CD14-positive monocyte (primary cell): ENCODE data around the gene DSCAML1. TPM values are rescaled to one million over a fixed set of nuclear protein-coding genes. Genes with fewer than 3 reads are reported as not detected.

Experiments
- DNase-seq, 3 donors: peaks; one replicate each; pipeline ENCODE4 v3.0.0-alpha.2; 2011 to 2022
- H2AFZ ChIP-seq: 2 replicates; pipeline ENCODE4 v1.6.0; 2012; ENCODE audit warnings: mild to moderate bottlenecking, low read depth, low read length, inconsistent platforms; ENCODE audit not compliant: insufficient read depth, poor library complexity, severe bottlenecking
- H3K27ac ChIP-seq, 2 donors: 1 replicate in 1 of 2; 2 replicates in 1 of 2; pipeline ENCODE4 v1.5.1; 2012 to 2013; ENCODE audit warnings: low read length in 2 of 2, control low read depth in 1 of 2, inconsistent platforms in 1 of 2, low read depth in 1 of 2, mild to moderate bottlenecking in 1 of 2
- H3K27me3 ChIP-seq, 2 donors: one replicate each; pipeline versions ENCODE4 v1.6.0 to v1.6.1; 2011 to 2013; ENCODE audit warnings: low read length in 2 of 2; ENCODE audit not compliant: control insufficient read depth in 2 of 2, insufficient read depth in 2 of 2
- H3K36me3 ChIP-seq, 2 donors: replicated peaks in 1 of 2; 1 replicate in 1 of 2; 2 replicates in 1 of 2; pipeline versions ENCODE4 v1.5.1 to v1.6.1; 2012 to 2013; ENCODE audit warnings: low read length in 2 of 2, control low read depth in 1 of 2, inconsistent platforms in 1 of 2, mild to moderate bottlenecking in 1 of 2; ENCODE audit not compliant: insufficient read depth in 2 of 2, control insufficient read depth in 1 of 2
- H3K4me1 ChIP-seq, 2 donors: 1 replicate in 1 of 2; 2 replicates in 1 of 2; pipeline versions ENCODE4 v1.5.1 to v1.6.1; 2012 to 2013; ENCODE audit warnings: low read length in 2 of 2, control low read depth in 1 of 2, inconsistent platforms in 1 of 2, mild to moderate bottlenecking in 1 of 2, moderate library complexity in 1 of 2; ENCODE audit not compliant: insufficient read depth in 2 of 2, control insufficient read depth in 1 of 2
- H3K4me2 ChIP-seq: replicated peaks from 2 replicates; pipeline ENCODE3; 2012; ENCODE audit warnings: low read length, moderate library complexity, mild to moderate bottlenecking; ENCODE audit not compliant: poor library complexity, severe bottlenecking; ENCODE audit errors: extremely low read depth
- H3K4me3 ChIP-seq, 3 experiments: fragments of 200-600 bp in 1 of 3; sonication (generic) in 1 of 3; replicated peaks in 1 of 3; 1 replicate in 2 of 3; 2 replicates in 1 of 3; pipeline ENCODE4 v1.5.1; 2011 to 2013; ENCODE audit warnings: low read length in 3 of 3, mild to moderate bottlenecking in 3 of 3, control low read depth in 2 of 3, low read depth in 2 of 3, inconsistent platforms in 1 of 3, moderate library complexity in 1 of 3
- H3K79me2 ChIP-seq: 2 replicates; pipeline ENCODE4 v1.6.0; 2012; ENCODE audit warnings: mild to moderate bottlenecking, control low read depth, inconsistent platforms, low read length, moderate library complexity; ENCODE audit not compliant: insufficient read depth
- H3K9ac ChIP-seq: 2 replicates; pipeline ENCODE4 v1.6.0; 2017; ENCODE audit warnings: low read length, mild to moderate bottlenecking; ENCODE audit not compliant: insufficient read depth, poor library complexity, severe bottlenecking
- H3K9me3 ChIP-seq, 2 donors: replicated peaks in 1 of 2; 1 replicate in 1 of 2; 2 replicates in 1 of 2; pipeline versions ENCODE4 v1.5.1 to v1.6.1; 2012 to 2013; ENCODE audit warnings: low read length in 2 of 2, control low read depth in 1 of 2; ENCODE audit not compliant: control insufficient read depth in 1 of 2, insufficient read depth in 1 of 2
- H4K20me1 ChIP-seq: 2 replicates; pipeline ENCODE4 v1.6.0; 2012; ENCODE audit warnings: mild to moderate bottlenecking, low read length, control low read depth, moderate library complexity; ENCODE audit not compliant: insufficient read depth
- H3K27ac Mint-ChIP-seq, 7 donors: one replicate each; pipeline ENCODE4 v1.8.0; 2020; ENCODE audit warnings: mild to moderate bottlenecking in 7 of 7, mixed read lengths in 7 of 7, moderate library complexity in 6 of 7, inconsistent platforms in 2 of 7
- H3K27me3 Mint-ChIP-seq, 3 donors: one replicate each; pipeline ENCODE4 v1.8.0; 2021 to 2022; ENCODE audit warnings: low read depth in 3 of 3, mild to moderate bottlenecking in 3 of 3, mixed read lengths in 3 of 3, moderate library complexity in 3 of 3, inconsistent platforms in 1 of 3
- H3K36me3 Mint-ChIP-seq, 2 donors: one replicate each; pipeline ENCODE4 v1.8.0; 2020; ENCODE audit warnings: mixed read lengths in 2 of 2, inconsistent platforms in 1 of 2, mild to moderate bottlenecking in 1 of 2
- H3K4me1 Mint-ChIP-seq: one replicate; pipeline ENCODE4 v1.8.0; 2020; ENCODE audit warnings: mild to moderate bottlenecking, mixed read lengths
- H3K4me3 Mint-ChIP-seq, 2 donors: one replicate each; pipeline ENCODE4 v1.8.0; 2020; ENCODE audit warnings: mild to moderate bottlenecking in 2 of 2, mixed read lengths in 2 of 2, moderate library complexity in 1 of 2
- H3K9me3 Mint-ChIP-seq, 7 donors: one replicate each; pipeline ENCODE4 v1.8.0; 2020 to 2022; ENCODE audit warnings: mixed read lengths in 7 of 7, mild to moderate bottlenecking in 6 of 7, moderate library complexity in 6 of 7, inconsistent platforms in 2 of 7
- WGBS: methylation state at CpG from one replicate; pipeline ENCODE4 v1.1.5; 2013; ENCODE audit warnings: missing lambda C conversion rate; ENCODE audit not compliant: insufficient coverage; 5-methylcytosine and 5-hydroxymethylcytosine counted together
- intact Hi-C, 2 donors: fragments of 100-400 bp; cut with micrococcal nuclease; formaldehyde crosslinking; loops; one replicate each; pipeline versions ENCODE4 v1.15.0 to v1.15.1; 2023
- polyA plus RNA-seq, 3 donors: library from polyadenylated mRNA; depleted of rRNA in 1 of 3; unstranded in 2 of 3; stranded (reverse) in 1 of 3; fragments of 300-500 nt in 2 of 3; fragments of >200 nt in 1 of 3; fragmentation: Illumina TruSeq in 2 of 3; gene quantifications; 1 replicate in 2 of 3; 2 replicates in 1 of 3; pipeline ENCODE4 v1.2.3, GENCODE V29; 2012 to 2021
- TF ChIP-seq, protein P1 (sequence below): fragments of 200-600 bp; IDR thresholded peaks from one replicate; pipeline ENCODE4 v1.8.0; 2022; ENCODE audit warnings: antibody characterized with exemption, mild to moderate bottlenecking

Gene DSCAML1
- polyA plus RNA-seq, 3 donors, result not detected

DNA sequence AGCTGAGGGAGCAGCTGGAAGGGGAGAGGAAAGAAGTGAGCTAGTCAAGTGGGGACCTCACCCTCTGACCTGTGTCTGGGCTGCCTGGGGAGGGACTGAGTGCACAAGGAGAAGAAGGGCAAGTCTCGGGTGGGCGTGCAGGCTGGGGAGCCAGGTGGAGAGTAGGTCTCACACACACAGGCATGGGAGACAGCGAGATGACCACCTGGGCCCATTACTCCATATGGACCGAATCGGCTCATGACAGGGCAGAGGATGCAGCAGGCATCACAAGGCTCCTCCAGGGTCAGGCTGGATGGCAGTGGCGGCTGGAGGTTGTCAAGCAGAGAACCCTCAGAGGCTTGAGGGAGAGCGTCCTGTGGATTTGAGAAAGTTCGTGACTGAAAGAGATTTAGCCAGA lies 405.8 kb downstream of the DSCAML1 start:
- peaks cover 86 to 95% of the 10 kb centered on the region in 2 donors for H3K36me3 Mint-ChIP-seq
- DNase-seq, result no peak
- H3K27ac ChIP-seq, result no peak overlapping the region
- H3K9ac ChIP-seq, result no peak overlapping the region
- intact Hi-C loops, result no loop called here
- WGBS, result 93% methylated on average over 6 of the region's 8 CpGs
- H3K27me3 Mint-ChIP-seq, result no peaks in the 10 kb centered on the region
- no peaks in the 10 kb centered on the region for H3K27me3 ChIP-seq
- H3K36me3 ChIP-seq, result peaks cover 71 to 93% of the 10 kb centered on the region in 2 donors
- H3K4me1 Mint-ChIP-seq, result no peaks in the 10 kb centered on the region
- TF ChIP-seq, protein P1, sequence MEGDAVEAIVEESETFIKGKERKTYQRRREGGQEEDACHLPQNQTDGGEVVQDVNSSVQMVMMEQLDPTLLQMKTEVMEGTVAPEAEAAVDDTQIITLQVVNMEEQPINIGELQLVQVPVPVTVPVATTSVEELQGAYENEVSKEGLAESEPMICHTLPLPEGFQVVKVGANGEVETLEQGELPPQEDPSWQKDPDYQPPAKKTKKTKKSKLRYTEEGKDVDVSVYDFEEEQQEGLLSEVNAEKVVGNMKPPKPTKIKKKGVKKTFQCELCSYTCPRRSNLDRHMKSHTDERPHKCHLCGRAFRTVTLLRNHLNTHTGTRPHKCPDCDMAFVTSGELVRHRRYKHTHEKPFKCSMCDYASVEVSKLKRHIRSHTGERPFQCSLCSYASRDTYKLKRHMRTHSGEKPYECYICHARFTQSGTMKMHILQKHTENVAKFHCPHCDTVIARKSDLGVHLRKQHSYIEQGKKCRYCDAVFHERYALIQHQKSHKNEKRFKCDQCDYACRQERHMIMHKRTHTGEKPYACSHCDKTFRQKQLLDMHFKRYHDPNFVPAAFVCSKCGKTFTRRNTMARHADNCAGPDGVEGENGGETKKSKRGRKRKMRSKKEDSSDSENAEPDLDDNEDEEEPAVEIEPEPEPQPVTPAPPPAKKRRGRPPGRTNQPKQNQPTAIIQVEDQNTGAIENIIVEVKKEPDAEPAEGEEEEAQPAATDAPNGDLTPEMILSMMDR, result no peak
- H4K20me1 ChIP-seq, result no peaks in the 10 kb centered on the region
- H3K4me3 ChIP-seq, result no peak overlapping the region
- H2AFZ ChIP-seq, result no peak overlapping the region
- H3K4me3 Mint-ChIP-seq, result no peak overlapping the region
- H3K27ac Mint-ChIP-seq, result peak overlapping the region in 1 of 7 donors; percentile 4
- H3K4me1 ChIP-seq, result no peaks in the 10 kb centered on the region
- no peaks in the 10 kb centered on the region for H3K9me3 Mint-ChIP-seq
- H3K79me2 ChIP-seq, result no peaks in the 10 kb centered on the region
- no peak overlapping the region for H3K4me2 ChIP-seq
- no peaks in the 10 kb centered on the region for H3K9me3 ChIP-seq

DNA sequence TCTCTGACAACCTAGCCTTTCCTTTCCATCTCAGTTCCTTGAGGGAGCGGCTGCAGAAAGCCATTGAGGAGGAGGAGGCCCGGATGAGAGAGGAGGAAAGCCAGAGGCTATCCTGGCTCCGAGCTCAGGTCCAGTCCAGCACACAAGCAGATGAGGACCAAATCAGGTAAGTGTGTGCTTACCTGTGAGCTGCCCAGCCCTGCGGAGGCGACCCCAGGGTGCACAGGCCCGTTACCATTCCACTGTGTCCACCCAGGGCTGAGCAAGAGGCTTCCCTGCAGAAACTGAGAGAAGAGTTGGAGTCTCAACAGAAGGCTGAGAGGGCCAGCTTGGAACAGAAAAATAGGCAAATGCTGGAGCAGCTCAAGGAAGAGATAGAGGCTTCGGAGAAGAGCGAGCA lies 406.3 kb downstream of the DSCAML1 start:
- H3K27ac ChIP-seq, result no peak overlapping the region
- H3K9me3 ChIP-seq, result no peaks in the 10 kb centered on the region
- Mint-ChIP-seq H3K4me1 (no peaks in the 10 kb centered on the region), H3K4me3 (no peak overlapping the region), H3K27ac (peak overlapping the region in 1 of 7 donors; percentile 4), H3K36me3 (peaks cover 87 to 95% of the 10 kb centered on the region in 2 donors), H3K9me3 (no peaks in the 10 kb centered on the region), H3K27me3 (no peaks in the 10 kb centered on the region)
- no peak overlapping the region for H3K4me3 ChIP-seq
- no peak for DNase-seq
- H4K20me1 ChIP-seq, result no peaks in the 10 kb centered on the region
- intact Hi-C loops, result no loop called here
- H2AFZ ChIP-seq, result no peak overlapping the region
- H3K4me2 ChIP-seq, result no peak overlapping the region
- no peaks in the 10 kb centered on the region for H3K79me2 ChIP-seq
- no peaks in the 10 kb centered on the region for H3K27me3 ChIP-seq
- TF ChIP-seq, protein P1, result no peak
- WGBS, result 99% methylated on average over 7 of the region's 8 CpGs
- peaks cover 72 to 93% of the 10 kb centered on the region in 2 donors for H3K36me3 ChIP-seq
- H3K9ac ChIP-seq, result no peak overlapping the region
- no peaks in the 10 kb centered on the region for H3K4me1 ChIP-seq
